HG03342 (cell line): ENCODE results near the gene TTC36.
"Not testable (repeated sequence)": the region's sequence is repeated elsewhere in the genome, so short reads cannot be mapped to it uniquely, and the experiment has no call there.

Experiments used
- ATAC-seq: cut with Tn5 transposase; IDR thresholded peaks from one replicate; pipeline ENCODE4 v1.9.1; 2021; ENCODE audit warnings: mild to moderate bottlenecking, moderate library complexity; ENCODE audit not compliant: unreplicated experiment

TTC36 gene

GRCh38 chr11:118574636-118575035 is 47.4 kb downstream of the TTC36 start:
- ATAC-seq, result no peak

GRCh38 chr11:118577995-118578394 is 50.7 kb downstream of the TTC36 start:
- not testable (repeated sequence) for ATAC-seq
